GM19238 (cell line): ENCODE measurements around the gene CGN.

Experiments
- DNase-seq: peaks from one replicate; pipeline ENCODE4 v3.0.0; 2011; ENCODE audit warnings: low spot score; ENCODE audit not compliant: insufficient read length

Gene CGN

GRCh38 chr1:151499365-151499764, 11.8 kb upstream of the CGN start:
- DNase-seq: no peak

GRCh38 chr1:151499930-151500329, 11.3 kb upstream of the CGN start:
- no peak for DNase-seq

GRCh38 chr1:151501474-151501873, 9.7 kb upstream of the CGN start:
- no peak for DNase-seq

- DNase-seq: no peak
Observed at GRCh38 chr1:151502035-151502700, 9.0 kb upstream of the CGN start.

GRCh38 chr1:151502859-151503780, 8.1 kb upstream of the CGN start:
- no peak for DNase-seq

GRCh38 chr1:151504252-151504651, 6.9 kb upstream of the CGN start:
- no peak for DNase-seq

- no peak for DNase-seq
Observed at GRCh38 chr1:151504759-151505158, 6.4 kb upstream of the CGN start.

- DNase-seq: no peak
Observed at GRCh38 chr1:151508833-151509232, 2.4 kb upstream of the CGN start.

- no peak for DNase-seq
Observed at GRCh38 chr1:151509350-151510019, 1.7 kb upstream of the CGN start.

GRCh38 chr1:151510020-151510405, 1.2 kb upstream of the CGN start:
- no peak for DNase-seq

GRCh38 chr1:151510614-151510956, 602 bp upstream of the CGN start:
- no peak for DNase-seq

GRCh38 chr1:151511636-151512215, 539 bp downstream of the CGN start:
- DNase-seq: no peak

GRCh38 chr1:151512326-151512725, 1.1 kb downstream of the CGN start:
- no peak for DNase-seq

- no peak for DNase-seq
Observed at GRCh38 chr1:151512801-151513625, 1.8 kb downstream of the CGN start.

GRCh38 chr1:151513626-151514121, 2.5 kb downstream of the CGN start:
- DNase-seq: no peak

GRCh38 chr1:151514366-151514765, 3.2 kb downstream of the CGN start:
- no peak for DNase-seq

- no peak for DNase-seq
Observed at GRCh38 chr1:151515265-151515664, 4.1 kb downstream of the CGN start.

- DNase-seq: no peak
Observed at GRCh38 chr1:151516031-151516511, 4.9 kb downstream of the CGN start.

- no peak for DNase-seq
Observed at GRCh38 chr1:151518431-151518830, 7.2 kb downstream of the CGN start.

GRCh38 chr1:151518936-151519335, 7.7 kb downstream of the CGN start:
- no peak for DNase-seq

GRCh38 chr1:151519667-151520066, 8.5 kb downstream of the CGN start:
- DNase-seq: no peak
